Astrocyte (in vitro differentiated cells and primary cell): ENCODE measurements around the gene HS3ST6.

Experiments used
- CTCF ChIP-seq: IDR thresholded peaks from 2 replicates; pipeline ENCODE4 v1.5.1; 2011; ENCODE audit warnings: low read depth, mild to moderate bottlenecking, inconsistent platforms, low read length, moderate library complexity; ENCODE audit not compliant: insufficient read depth
- EZH2 ChIP-seq: IDR thresholded peaks from 2 replicates; pipeline ENCODE4 v1.6.1; 2012; ENCODE audit warnings: mild to moderate bottlenecking, low read length, inconsistent platforms; ENCODE audit not compliant: insufficient read depth

GRCh38 chr16:1865902-1866690 is 52.1 kb downstream of the HS3ST6 start:
- no peak for TF ChIP-seq EZH2
- TF ChIP-seq CTCF = no peak
